SJSA1 (cell line): ENCODE measurements around the gene OSBPL10. TPM values are rescaled to one million over a fixed set of nuclear protein-coding genes. Genes with fewer than 3 reads are reported as not detected.

Experiments used
- DNase-seq, 2 experiments: peaks; one replicate each; pipeline ENCODE4 v3.0.0-alpha.2; 2015 to 2020; ENCODE audit warnings: low spot score in 2 of 2, low read depth in 1 of 2
- H3K27ac ChIP-seq: fragments of 250-450 bp; sonication (Bioruptor Pico); 2 replicates; pipeline ENCODE4 v1.5.1; 2020; ENCODE audit warnings: mild to moderate bottlenecking, moderate library complexity
- H3K27me3 ChIP-seq: fragments of 250-450 bp; sonication (Bioruptor Pico); replicated peaks from 2 replicates; pipeline ENCODE4 v1.5.1; 2020; ENCODE audit warnings: mild to moderate bottlenecking, moderate library complexity
- H3K36me3 ChIP-seq: fragments of 250-450 bp; sonication (Bioruptor Pico); 2 replicates; pipeline ENCODE4 v1.5.1; 2020; ENCODE audit warnings: mild to moderate bottlenecking
- H3K4me1 ChIP-seq: fragments of 250-450 bp; sonication (Bioruptor Pico); replicated peaks from 2 replicates; pipeline ENCODE4 v1.6.1; 2021; ENCODE audit warnings: mild to moderate bottlenecking
- H3K4me3 ChIP-seq: fragments of 250-450 bp; sonication (Bioruptor Pico); 2 replicates; pipeline ENCODE4 v1.5.1; 2020; ENCODE audit warnings: mild to moderate bottlenecking
- H3K9me3 ChIP-seq: fragments of 250-450 bp; sonication (Bioruptor Pico); replicated peaks from 2 replicates; pipeline ENCODE4 v1.5.1; 2020; ENCODE audit warnings: mild to moderate bottlenecking
- total RNA-seq: library from RNA; depleted of rRNA; stranded (reverse); fragments of >200 nt; shearing (Covaris generic); gene quantifications from 2 replicates; pipeline ENCODE4 v1.2.3, GENCODE V29; 2014; rRNA removed

The OSBPL10 gene
- total RNA-seq, 1 experiment from 2014 or later = 6.9 TPM

GRCh38 chr3:31622636-31623288, 358.3 kb downstream of the OSBPL10 start:
- peaks cover 45% of the 10 kb centered on the region for H3K36me3 ChIP-seq
- H3K4me1 ChIP-seq = no peaks in the 10 kb centered on the region
- DNase-seq = no peak
- H3K9me3 ChIP-seq = no peaks in the 10 kb centered on the region
- H3K4me3 ChIP-seq = no peak overlapping the region
- H3K27ac ChIP-seq = no peak overlapping the region
- H3K27me3 ChIP-seq = no peaks in the 10 kb centered on the region

- Histone ChIP-seq H3K4me1 (no peaks in the 10 kb centered on the region), H3K27me3 (no peaks in the 10 kb centered on the region), H3K27ac (no peak overlapping the region), H3K9me3 (no peaks in the 10 kb centered on the region), H3K4me3 (no peak overlapping the region), H3K36me3 (peaks cover 40% of the 10 kb centered on the region)
- no peak for DNase-seq
Observed at GRCh38 chr3:31621314-31621713, 359.7 kb downstream of the OSBPL10 start.

GRCh38 chr3:31620656-31621055, 360.4 kb downstream of the OSBPL10 start:
- no peak for DNase-seq
- Histone ChIP-seq H3K4me3 (no peak overlapping the region), H3K36me3 (peaks cover 40% of the 10 kb centered on the region), H3K27ac (no peak overlapping the region), H3K9me3 (no peaks in the 10 kb centered on the region), H3K4me1 (no peaks in the 10 kb centered on the region), H3K27me3 (no peaks in the 10 kb centered on the region)

- no peaks in the 10 kb centered on the region for H3K27me3 ChIP-seq
- no peaks in the 10 kb centered on the region for H3K9me3 ChIP-seq
- H3K4me3 ChIP-seq = no peak overlapping the region
- peaks cover 18% of the 10 kb centered on the region for H3K36me3 ChIP-seq
- no peak overlapping the region for H3K27ac ChIP-seq
- no peaks in the 10 kb centered on the region for H3K4me1 ChIP-seq
- DNase-seq = no peak
Observed at GRCh38 chr3:31616711-31617110, 364.4 kb downstream of the OSBPL10 start.

GRCh38 chr3:31615071-31615875, 365.8 kb downstream of the OSBPL10 start:
- H3K4me3 ChIP-seq = no peak overlapping the region
- peaks cover 12% of the 10 kb centered on the region for H3K36me3 ChIP-seq
- H3K9me3 ChIP-seq = no peaks in the 10 kb centered on the region
- no peaks in the 10 kb centered on the region for H3K4me1 ChIP-seq
- DNase-seq = no peak
- H3K27ac ChIP-seq = no peak overlapping the region
- H3K27me3 ChIP-seq = no peaks in the 10 kb centered on the region

GRCh38 chr3:31614162-31614921, 366.7 kb downstream of the OSBPL10 start:
- Histone ChIP-seq H3K9me3 (no peaks in the 10 kb centered on the region), H3K27ac (no peak overlapping the region)
- no peak for DNase-seq

GRCh38 chr3:31613654-31614053, 367.4 kb downstream of the OSBPL10 start:
- no peaks in the 10 kb centered on the region for H3K27me3 ChIP-seq
- peaks cover 5% of the 10 kb centered on the region for H3K36me3 ChIP-seq
- no peaks in the 10 kb centered on the region for H3K9me3 ChIP-seq
- H3K4me1 ChIP-seq = no peaks in the 10 kb centered on the region
- no peak overlapping the region for H3K27ac ChIP-seq
- DNase-seq = no peak
- H3K4me3 ChIP-seq = no peak overlapping the region

More at GRCh38 chr3:31614162-31614921, 366.7 kb downstream of the OSBPL10 start:
- H3K36me3 ChIP-seq = peaks cover 9% of the 10 kb centered on the region
- H3K4me3 ChIP-seq = no peak overlapping the region
- H3K27me3 ChIP-seq = no peaks in the 10 kb centered on the region
- H3K4me1 ChIP-seq = no peaks in the 10 kb centered on the region

- no peak overlapping the region for H3K27ac ChIP-seq
- no peak overlapping the region for H3K4me3 ChIP-seq
- DNase-seq = peak in 1 of 2 experiments; percentile 2
- H3K27me3 ChIP-seq = no peaks in the 10 kb centered on the region
- H3K4me1 ChIP-seq = no peaks in the 10 kb centered on the region
- peaks cover 3% of the 10 kb centered on the region; the same call in 1 of the 2 replicates for H3K36me3 ChIP-seq
- H3K9me3 ChIP-seq = no peaks in the 10 kb centered on the region
Observed at GRCh38 chr3:31613177-31613576, 367.9 kb downstream of the OSBPL10 start.

Other genes starting within 250 kb of the OSBPL10 start
- 0.53 TPM in 1 of 2 replicates, not detected in the other for gene ZNF860, start 488 bp upstream of the OSBPL10 start, total RNA-seq
- gene GPD1L, start 125.4 kb upstream of the OSBPL10 start, total RNA-seq = 7.4 and 9.2 TPM in 2 replicates